ENCODE data around the gene SLC7A1. TPM values are rescaled to one million over a fixed set of nuclear protein-coding genes. Genes with fewer than 3 reads are reported as not detected.

The SLC7A1 gene
- total and polyA plus RNA-seq, 2 experiments from 2014 or later: 23.0 to 74.7 TPM

DNA sequence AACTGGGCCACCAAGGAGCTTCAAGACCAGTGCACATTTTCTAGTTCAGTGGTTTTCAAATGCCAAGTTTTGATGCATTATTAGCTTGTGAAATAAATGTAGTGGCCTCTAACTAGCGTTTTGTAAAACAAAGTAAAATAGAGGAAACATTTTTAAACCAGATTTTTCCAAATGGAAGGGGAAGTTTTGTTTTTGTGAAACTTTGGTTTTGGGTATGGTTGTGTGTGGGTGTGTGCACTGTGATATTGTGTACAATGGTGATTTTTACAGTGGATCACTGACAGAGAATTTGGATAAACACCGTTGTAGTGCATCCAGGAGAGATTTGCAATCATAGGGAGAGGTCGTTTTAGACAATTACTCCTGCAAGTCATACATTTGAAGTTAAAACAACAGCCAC, 108.9 kb downstream of the SLC7A1 start:
- no peak for ATAC-seq
- Histone ChIP-seq H3F3A (replicated peaks; ENCODE audit: low read depth) (no peaks in the 10 kb centered on the region), H3K4me1 (ENCODE audit: insufficient read depth) (peaks cover 11% of the 10 kb centered on the region), H3K27me3 (ENCODE audit: insufficient read depth) (no peaks in the 10 kb centered on the region), H3K4me2 (no peak overlapping the region), H2AFZ (no peak overlapping the region), H4K20me1 (replicated peaks; ENCODE audit: insufficient read depth) (no peaks in the 10 kb centered on the region), H3K27ac (ENCODE audit: low read depth) (no peak overlapping the region), H3K9me2 (ENCODE audit: insufficient read depth) (no peaks in the 10 kb centered on the region), H3K4me3 (no peak overlapping the region), H3K79me2 (replicated peaks; ENCODE audit: insufficient read depth) (no peaks in the 10 kb centered on the region), H3K36me3 (ENCODE audit: insufficient read depth) (no peaks in the 10 kb centered on the region)
- no peak for TF ChIP-seq NANOG (IDR thresholded peaks at IDR 0.05; ENCODE audit: borderline replicate concordance)
- no peaks in the 10 kb centered on the region for H3K9me3 Mint-ChIP-seq
- H3K36me3 Mint-ChIP-seq (ENCODE audit: low read depth): no peaks in the 10 kb centered on the region
- DNase-seq (ENCODE audit: low spot score): no peak
- peaks cover 36% of the 10 kb centered on the region for H3K4me1 Mint-ChIP-seq
- no peak overlapping the region for H3K4me3 Mint-ChIP-seq
- no peak overlapping the region for H3K27ac Mint-ChIP-seq
- peaks cover 10% of the 10 kb centered on the region for H3K27me3 Mint-ChIP-seq (ENCODE audit: insufficient read depth, low read depth, poor library complexity)

- Histone ChIP-seq H3K36me3 (ENCODE audit: insufficient read depth) (no peaks in the 10 kb centered on the region), H3K79me2 (replicated peaks; ENCODE audit: insufficient read depth) (no peaks in the 10 kb centered on the region), H3K27me3 (ENCODE audit: insufficient read depth) (no peaks in the 10 kb centered on the region), H4K20me1 (replicated peaks; ENCODE audit: insufficient read depth) (no peaks in the 10 kb centered on the region), H3K4me1 (ENCODE audit: insufficient read depth) (peaks cover 11% of the 10 kb centered on the region), H3K4me3 (no peak overlapping the region), H3K27ac (ENCODE audit: low read depth) (no peak overlapping the region), H2AFZ (no peak overlapping the region), H3K4me2 (no peak overlapping the region), H3K9me2 (ENCODE audit: insufficient read depth) (no peaks in the 10 kb centered on the region), H3F3A (replicated peaks; ENCODE audit: low read depth) (no peaks in the 10 kb centered on the region)
- DNase-seq (ENCODE audit: low spot score) (no peak), ATAC-seq (no peak)
- Mint-ChIP-seq H3K4me1 (peaks cover 36% of the 10 kb centered on the region), H3K27ac (no peak overlapping the region), H3K9me3 (no peaks in the 10 kb centered on the region), H3K4me3 (no peak overlapping the region), H3K27me3 (ENCODE audit: insufficient read depth, low read depth, poor library complexity) (peaks cover 16% of the 10 kb centered on the region), H3K36me3 (ENCODE audit: low read depth) (no peaks in the 10 kb centered on the region)
- TF ChIP-seq POLR2AphosphoS5 (IDR thresholded peaks at IDR 0.05; ENCODE audit: low read depth) (no peak), NANOG (IDR thresholded peaks at IDR 0.05; ENCODE audit: borderline replicate concordance) (no peak), ETS1 (IDR thresholded peaks at IDR 0.05) (no peak), JUNB (IDR thresholded peaks at IDR 0.05; ENCODE audit: unreplicated experiment) (no peak), EZH2 (IDR thresholded peaks at IDR 0.05; ENCODE audit: low read depth, unreplicated experiment) (no peak), EZH2phosphoT487 (IDR thresholded peaks at IDR 0.05; ENCODE audit: unreplicated experiment) (no peak), REST (IDR thresholded peaks at IDR 0.05; ENCODE audit: unreplicated experiment) (no peak), ZNF114 (CRISPR knock-in tag; IDR thresholded peaks at IDR 0.05) (no peak), CTCF (conservative IDR thresholded peaks at IDR 0.05; ENCODE audit: low read depth in 2 of 2) (no peak)
- TF ChIP-seq, protein P1, sequence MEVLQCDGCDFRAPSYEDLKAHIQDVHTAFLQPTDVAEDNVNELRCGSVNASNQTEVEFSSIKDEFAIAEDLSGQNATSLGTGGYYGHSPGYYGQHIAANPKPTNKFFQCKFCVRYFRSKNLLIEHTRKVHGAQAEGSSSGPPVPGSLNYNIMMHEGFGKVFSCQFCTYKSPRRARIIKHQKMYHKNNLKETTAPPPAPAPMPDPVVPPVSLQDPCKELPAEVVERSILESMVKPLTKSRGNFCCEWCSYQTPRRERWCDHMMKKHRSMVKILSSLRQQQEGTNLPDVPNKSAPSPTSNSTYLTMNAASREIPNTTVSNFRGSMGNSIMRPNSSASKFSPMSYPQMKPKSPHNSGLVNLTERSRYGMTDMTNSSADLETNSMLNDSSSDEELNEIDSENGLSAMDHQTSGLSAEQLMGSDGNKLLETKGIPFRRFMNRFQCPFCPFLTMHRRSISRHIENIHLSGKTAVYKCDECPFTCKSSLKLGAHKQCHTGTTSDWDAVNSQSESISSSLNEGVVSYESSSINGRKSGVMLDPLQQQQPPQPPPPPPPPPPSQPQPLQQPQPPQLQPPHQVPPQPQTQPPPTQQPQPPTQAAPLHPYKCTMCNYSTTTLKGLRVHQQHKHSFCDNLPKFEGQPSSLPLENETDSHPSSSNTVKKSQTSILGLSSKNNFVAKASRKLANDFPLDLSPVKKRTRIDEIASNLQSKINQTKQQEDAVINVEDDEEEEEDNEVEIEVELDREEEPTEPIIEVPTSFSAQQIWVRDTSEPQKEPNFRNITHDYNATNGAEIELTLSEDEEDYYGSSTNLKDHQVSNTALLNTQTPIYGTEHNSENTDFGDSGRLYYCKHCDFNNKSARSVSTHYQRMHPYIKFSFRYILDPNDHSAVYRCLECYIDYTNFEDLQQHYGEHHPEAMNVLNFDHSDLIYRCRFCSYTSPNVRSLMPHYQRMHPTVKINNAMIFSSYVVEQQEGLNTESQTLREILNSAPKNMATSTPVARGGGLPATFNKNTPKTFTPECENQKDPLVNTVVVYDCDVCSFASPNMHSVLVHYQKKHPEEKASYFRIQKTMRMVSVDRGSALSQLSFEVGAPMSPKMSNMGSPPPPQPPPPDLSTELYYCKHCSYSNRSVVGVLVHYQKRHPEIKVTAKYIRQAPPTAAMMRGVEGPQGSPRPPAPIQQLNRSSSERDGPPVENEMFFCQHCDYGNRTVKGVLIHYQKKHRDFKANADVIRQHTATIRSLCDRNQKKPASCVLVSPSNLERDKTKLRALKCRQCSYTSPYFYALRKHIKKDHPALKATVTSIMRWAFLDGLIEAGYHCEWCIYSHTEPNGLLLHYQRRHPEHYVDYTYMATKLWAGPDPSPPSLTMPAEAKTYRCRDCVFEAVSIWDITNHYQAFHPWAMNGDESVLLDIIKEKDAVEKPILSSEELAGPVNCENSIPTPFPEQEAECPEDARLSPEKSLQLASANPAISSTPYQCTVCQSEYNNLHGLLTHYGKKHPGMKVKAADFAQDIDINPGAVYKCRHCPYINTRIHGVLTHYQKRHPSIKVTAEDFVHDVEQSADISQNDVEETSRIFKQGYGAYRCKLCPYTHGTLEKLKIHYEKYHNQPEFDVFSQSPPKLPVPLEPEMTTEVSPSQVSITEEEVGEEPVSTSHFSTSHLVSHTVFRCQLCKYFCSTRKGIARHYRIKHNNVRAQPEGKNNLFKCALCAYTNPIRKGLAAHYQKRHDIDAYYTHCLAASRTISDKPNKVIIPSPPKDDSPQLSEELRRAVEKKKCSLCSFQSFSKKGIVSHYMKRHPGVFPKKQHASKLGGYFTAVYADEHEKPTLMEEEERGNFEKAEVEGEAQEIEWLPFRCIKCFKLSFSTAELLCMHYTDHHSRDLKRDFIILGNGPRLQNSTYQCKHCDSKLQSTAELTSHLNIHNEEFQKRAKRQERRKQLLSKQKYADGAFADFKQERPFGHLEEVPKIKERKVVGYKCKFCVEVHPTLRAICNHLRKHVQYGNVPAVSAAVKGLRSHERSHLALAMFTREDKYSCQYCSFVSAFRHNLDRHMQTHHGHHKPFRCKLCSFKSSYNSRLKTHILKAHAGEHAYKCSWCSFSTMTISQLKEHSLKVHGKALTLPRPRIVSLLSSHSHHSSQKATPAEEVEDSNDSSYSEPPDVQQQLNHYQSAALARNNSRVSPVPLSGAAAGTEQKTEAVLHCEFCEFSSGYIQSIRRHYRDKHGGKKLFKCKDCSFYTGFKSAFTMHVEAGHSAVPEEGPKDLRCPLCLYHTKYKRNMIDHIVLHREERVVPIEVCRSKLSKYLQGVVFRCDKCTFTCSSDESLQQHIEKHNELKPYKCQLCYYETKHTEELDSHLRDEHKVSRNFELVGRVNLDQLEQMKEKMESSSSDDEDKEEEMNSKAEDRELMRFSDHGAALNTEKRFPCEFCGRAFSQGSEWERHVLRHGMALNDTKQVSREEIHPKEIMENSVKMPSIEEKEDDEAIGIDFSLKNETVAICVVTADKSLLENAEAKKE (CRISPR knock-in tag; IDR thresholded peaks at IDR 0.05): no peak
Measured at GRCh38 chr13:29484796-29485195, 110.7 kb downstream of the SLC7A1 start.
